Fibroblast of the aortic adventitia (primary cell): ENCODE measurements around the gene ADAMTS12. TPM values are rescaled to one million over a fixed set of nuclear protein-coding genes. Genes with fewer than 3 reads are reported as not detected.
A peak's percentile ranks its signal among the peaks of the same experiment; 100 is the strongest.

Source experiments
- DNase-seq: peaks from one replicate; pipeline ENCODE4 v3.0.0-alpha.2; 2010; ENCODE audit warnings: low read depth
- H3K4me3 ChIP-seq: 2 replicates; pipeline ENCODE4 v1.5.1; 2011; ENCODE audit warnings: low read depth, mild to moderate bottlenecking, control low read depth, low read length, moderate library complexity
- CTCF ChIP-seq: IDR thresholded peaks from 2 replicates; pipeline ENCODE4 v1.5.1; 2011; ENCODE audit warnings: mild to moderate bottlenecking, low read length, control low read depth, inconsistent platforms; ENCODE audit not compliant: insufficient read depth
- total RNA-seq: library from RNA; depleted of rRNA; stranded (reverse); fragments of >200 nt; gene quantifications from 2 replicates; pipeline ENCODE4 v1.2.3, GENCODE V29; 2012; ENCODE audit warnings: low replicate concordance

ADAMTS12 gene
- total RNA-seq, 1 donor, result 13.0 TPM

GRCh38 chr5:33614039-33614438, 277.8 kb downstream of the ADAMTS12 start:
- DNase-seq, result no peak
- no peak overlapping the region for H3K4me3 ChIP-seq
- TF ChIP-seq CTCF, result no peak

GRCh38 chr5:33612386-33612785, 279.4 kb downstream of the ADAMTS12 start:
- no peak overlapping the region for H3K4me3 ChIP-seq
- DNase-seq, result peak; percentile 54
- no peak for TF ChIP-seq CTCF

- no peak overlapping the region for H3K4me3 ChIP-seq
- no peak for TF ChIP-seq CTCF
- DNase-seq, result peak; percentile 76
Measured at GRCh38 chr5:33611877-33612276, 279.9 kb downstream of the ADAMTS12 start.

GRCh38 chr5:33608344-33609041, 283.3 kb downstream of the ADAMTS12 start:
- H3K4me3 ChIP-seq, result no peak overlapping the region
- TF ChIP-seq CTCF, result no peak
- peak; percentile 7 for DNase-seq

- no peak overlapping the region for H3K4me3 ChIP-seq
- no peak for DNase-seq
- TF ChIP-seq CTCF, result no peak
Measured at GRCh38 chr5:33604503-33604902, 287.3 kb downstream of the ADAMTS12 start.

GRCh38 chr5:33601881-33602280, 289.9 kb downstream of the ADAMTS12 start:
- DNase-seq, result no peak
- H3K4me3 ChIP-seq, result no peak overlapping the region
- TF ChIP-seq CTCF, result no peak

- TF ChIP-seq CTCF, result no peak
- DNase-seq, result no peak
Measured at GRCh38 chr5:33595303-33595702, 296.5 kb downstream of the ADAMTS12 start.

More at GRCh38 chr5:33595303-33595702, 296.5 kb downstream of the ADAMTS12 start:
- H3K4me3 ChIP-seq, result no peak overlapping the region
